NCI-H446 (cell line): ENCODE data around the gene DAG1.

Experiments
- DNase-seq, 2 experiments: peaks; one replicate each; lab custom pipeline; 2025; lab: John Stamatoyannopoulos, UW

Gene DAG1

DNA sequence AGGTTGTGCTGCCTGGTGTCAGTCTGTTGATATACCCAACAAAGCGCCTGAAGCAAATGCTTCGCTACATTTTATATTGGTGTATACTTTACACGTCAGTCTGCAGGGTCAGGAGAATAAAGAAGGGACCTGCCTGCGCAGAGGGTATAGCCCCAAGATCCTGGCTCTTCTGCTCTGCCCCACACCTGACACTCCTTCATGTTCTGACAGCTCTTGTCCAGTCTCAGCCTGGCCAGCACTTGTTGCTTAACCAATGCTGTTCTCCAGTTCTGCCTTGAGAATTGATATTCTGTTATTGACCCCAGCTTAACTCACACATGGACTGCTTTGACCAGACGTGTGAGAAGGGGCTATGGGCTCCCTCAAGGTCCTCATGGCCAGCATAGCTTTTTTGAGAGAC is 48.4 kb downstream of the DAG1 start:
- DNase-seq: no peak

DNA sequence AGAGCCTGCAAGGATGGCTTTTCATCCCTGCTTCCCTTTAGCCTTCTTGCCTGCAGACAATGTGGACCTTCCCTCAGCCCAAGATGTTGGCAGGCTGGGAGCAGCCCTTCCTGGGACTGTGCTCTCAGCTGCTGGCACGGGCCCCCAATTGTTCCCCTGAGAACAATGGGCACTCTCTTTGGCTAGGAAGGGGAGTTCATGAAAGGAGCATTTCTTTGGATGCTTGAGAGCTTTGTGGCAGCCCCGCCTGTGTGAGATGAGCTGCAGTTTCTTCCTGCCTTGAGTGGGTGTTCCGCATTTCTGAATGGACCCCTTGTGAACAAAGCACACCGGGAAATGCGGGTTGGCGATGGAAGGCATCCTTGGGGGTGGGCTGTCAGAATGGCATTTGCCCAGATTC is 49.2 kb downstream of the DAG1 start:
- no peak for DNase-seq

DNA sequence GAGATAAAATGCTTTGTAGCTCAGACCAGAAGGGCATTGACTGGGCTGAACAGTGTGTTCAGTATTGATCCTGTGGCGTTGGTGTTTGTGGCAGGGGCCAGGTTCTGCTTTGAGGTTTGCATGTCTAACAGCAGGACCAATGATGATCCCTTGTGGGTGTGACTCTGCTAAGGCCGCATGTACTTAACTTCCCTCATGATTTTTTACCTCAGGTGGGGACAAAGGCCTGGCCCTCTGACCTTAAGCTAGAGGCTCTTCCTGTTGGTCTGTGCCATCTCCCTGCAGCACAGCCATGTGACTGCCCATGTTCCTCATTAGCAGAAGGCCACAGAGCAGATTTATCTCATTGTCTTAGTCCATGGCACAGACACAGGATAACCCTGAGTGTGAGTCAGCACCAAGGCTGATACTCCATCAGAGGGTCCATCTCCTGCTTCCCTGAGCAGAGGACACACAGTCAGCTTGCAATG is 49.9 kb downstream of the DAG1 start:
- DNase-seq: no peak

- DNase-seq: no peak
Measured at GRCh38 chr3:49523756-49524747, 54.0 kb downstream of the DAG1 start.

DNA sequence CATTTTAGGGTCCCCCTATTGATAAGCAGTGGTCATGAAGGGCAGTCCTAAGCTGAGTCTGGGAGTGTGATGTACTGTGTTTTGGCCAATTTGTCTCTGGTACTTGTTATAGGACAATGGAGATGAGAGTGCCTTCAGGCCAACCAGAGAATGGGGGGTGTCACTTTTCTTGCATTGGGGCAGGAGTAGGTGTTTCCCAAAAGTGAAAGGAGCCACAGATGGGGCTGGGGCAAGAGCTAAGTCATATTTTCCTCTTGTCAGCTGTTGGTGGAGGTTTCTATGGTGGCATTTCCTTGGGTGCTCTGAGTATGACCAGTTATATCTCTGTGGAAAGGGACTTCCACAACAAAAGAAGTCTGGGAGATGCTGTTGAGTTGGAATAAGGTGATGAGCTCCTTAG is 59.5 kb downstream of the DAG1 start:
- DNase-seq: no peak

- DNase-seq: no peak
Measured at GRCh38 chr3:49530231-49530630, 60.2 kb downstream of the DAG1 start.

DNA sequence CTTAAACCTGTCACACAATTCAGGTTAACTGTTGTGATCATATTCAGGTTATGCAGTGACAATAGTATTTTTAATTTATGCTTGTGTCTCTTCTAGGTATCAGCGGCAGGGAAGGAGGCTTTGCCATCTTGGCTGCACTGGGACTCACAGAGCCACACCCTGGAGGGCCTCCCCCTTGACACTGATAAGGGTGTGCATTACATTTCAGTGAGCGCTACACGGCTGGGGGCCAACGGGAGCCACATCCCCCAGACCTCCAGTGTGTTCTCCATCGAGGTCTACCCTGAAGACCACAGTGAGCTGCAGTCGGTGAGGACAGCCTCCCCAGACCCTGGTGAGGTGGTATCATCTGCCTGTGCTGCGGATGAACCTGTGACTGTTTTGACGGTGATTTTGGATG is 60.6 kb downstream of the DAG1 start:
- no peak for DNase-seq

- no peak for DNase-seq
Measured at GRCh38 chr3:49531218-49531617, 61.2 kb downstream of the DAG1 start.

- no peak for DNase-seq
Measured at GRCh38 chr3:49531715-49532114, 61.6 kb downstream of the DAG1 start.

GRCh38 chr3:49533031-49533430 is 63.0 kb downstream of the DAG1 start:
- no peak for DNase-seq

GRCh38 chr3:49533786-49534519 is 63.9 kb downstream of the DAG1 start:
- no peak for DNase-seq

DNA sequence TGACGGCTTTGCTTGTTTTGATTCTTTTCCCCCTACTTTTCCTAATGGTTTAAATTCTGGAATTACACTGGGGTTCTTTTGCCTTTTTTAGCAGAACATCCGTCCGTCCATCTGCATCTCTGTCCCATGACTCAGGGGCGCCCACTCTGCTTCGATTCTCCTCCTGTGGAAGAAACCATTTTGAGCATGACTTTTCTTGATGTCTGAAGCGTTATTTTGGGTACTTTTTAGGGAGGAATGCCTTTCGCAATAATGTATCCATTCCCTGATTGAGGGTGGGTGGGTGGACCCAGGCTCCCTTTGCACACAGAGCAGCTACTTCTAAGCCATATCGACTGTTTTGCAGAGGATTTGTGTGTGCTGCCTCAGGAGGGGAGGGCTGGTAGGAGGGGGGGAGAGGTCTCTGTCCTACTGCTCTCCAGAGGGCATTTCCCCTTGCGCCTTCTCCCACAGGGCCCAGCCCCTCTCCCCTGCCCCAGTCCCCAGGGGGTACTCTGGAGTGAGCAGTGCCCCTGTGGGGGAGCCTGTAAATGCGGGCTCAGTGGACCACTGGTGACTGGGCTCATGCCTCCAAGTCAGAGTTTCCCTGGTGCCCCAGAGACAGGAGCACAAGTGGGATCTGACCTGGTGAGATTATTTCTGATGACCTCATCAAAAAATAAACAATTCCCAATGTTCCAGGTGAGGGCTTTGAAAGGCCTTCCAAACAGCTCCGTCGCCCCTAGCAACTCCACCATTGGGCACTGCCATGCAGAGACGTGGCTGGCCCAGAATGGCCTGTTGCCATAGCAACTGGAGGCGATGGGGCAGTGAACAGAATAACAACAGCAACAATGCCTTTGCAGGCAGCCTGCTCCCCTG is 64.7 kb downstream of the DAG1 start:
- no peak for DNase-seq

GRCh38 chr3:49535971-49536874 is 66.2 kb downstream of the DAG1 start:
- DNase-seq: no peak

DNA sequence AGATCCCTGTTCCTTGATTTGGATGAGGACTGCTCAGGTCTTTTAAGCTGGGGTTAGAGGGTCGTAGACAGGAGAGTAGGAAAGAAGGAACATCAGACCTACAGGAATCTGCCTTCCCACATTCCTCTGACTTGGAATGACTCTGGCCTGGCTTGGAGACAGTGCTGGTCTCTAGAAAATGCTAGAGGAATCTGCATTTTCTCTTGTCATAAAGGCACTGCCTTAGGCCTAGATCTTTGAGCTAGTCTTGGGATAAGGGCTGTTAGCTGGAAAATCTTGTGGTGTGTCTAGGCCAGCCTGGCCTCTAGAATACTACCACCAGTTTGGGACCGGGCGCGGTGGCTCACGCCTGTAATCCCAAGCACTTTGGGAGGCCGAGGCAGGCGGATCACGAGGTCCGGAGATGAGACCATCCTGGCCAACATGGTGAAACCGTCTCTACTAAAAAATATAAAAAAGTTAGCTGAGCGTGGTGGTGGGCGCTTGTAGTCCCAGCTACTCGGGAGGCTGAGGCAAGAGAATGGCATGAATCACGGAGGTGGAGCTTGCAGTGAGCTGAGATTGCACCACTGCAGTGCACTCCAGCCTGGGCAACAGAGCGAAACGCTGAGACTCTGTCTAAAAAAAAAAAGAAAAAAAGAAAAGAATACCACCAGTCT is 66.9 kb downstream of the DAG1 start:
- no peak for DNase-seq

DNA sequence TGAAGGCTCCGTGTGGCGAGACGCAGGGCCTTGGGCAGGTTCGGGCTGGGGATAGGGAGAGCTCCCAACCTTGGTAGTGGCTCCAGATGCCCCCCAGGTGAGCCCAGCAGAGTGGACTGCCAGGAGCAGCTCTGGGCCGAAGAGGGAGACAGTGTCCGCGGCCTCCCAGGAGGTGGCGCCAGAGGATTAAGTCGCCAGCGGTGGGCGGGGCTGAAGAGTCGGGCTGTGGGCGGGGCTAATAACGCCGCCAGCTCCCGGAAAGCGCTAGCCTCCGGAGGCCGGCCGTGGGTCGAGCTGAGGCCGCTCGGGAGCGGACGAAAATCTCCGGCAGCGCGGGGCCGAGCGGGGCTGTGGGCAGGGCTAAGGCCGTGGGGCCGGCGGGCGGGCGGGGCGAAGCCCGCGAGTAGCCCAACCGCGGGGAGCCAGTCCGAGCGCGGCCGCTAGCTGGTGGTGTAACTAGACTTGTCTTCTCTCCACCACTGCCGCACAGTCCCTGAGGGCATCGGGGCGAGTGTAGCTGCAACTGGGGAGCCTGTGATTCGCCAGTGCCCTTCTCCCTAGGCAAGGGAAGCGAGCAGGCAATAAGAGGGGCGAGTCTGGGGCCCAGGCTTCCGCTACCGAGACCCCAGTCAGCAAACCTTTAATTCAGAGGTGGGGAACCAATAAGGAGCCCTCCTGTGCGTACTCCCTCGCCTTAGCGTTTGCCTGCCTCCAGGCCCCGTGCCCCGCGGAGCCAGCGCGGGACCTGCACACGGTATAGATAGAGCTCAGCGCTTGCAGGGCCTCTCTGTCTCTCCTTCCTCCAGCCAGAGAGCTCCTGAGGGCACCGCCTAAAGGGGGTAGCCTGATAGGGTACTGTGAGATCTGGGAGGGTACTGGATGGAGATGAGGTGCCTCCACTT is 69.8 kb downstream of the DAG1 start:
- DNase-seq: peak; percentile 75 to 85

GRCh38 chr3:49552087-49552486 is 82.0 kb downstream of the DAG1 start:
- no peak for DNase-seq

DNA sequence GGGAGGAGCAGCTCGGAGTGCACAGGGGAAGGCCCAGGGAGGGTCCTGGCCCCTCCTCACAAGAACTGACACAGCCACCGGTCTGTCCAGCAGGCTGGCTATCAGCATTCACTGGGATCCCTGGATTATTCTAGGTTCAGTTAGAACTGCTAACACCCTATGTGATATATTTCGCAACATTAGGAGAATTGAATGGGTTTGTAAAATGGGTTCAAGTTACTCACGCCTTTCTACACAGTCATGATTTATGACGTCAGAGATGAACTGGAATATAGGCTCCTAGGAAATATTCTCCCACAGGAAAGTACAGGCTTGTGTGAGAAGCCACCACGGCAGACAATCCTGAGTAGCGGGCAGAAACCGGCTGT is 83.2 kb downstream of the DAG1 start:
- no peak for DNase-seq

DNA sequence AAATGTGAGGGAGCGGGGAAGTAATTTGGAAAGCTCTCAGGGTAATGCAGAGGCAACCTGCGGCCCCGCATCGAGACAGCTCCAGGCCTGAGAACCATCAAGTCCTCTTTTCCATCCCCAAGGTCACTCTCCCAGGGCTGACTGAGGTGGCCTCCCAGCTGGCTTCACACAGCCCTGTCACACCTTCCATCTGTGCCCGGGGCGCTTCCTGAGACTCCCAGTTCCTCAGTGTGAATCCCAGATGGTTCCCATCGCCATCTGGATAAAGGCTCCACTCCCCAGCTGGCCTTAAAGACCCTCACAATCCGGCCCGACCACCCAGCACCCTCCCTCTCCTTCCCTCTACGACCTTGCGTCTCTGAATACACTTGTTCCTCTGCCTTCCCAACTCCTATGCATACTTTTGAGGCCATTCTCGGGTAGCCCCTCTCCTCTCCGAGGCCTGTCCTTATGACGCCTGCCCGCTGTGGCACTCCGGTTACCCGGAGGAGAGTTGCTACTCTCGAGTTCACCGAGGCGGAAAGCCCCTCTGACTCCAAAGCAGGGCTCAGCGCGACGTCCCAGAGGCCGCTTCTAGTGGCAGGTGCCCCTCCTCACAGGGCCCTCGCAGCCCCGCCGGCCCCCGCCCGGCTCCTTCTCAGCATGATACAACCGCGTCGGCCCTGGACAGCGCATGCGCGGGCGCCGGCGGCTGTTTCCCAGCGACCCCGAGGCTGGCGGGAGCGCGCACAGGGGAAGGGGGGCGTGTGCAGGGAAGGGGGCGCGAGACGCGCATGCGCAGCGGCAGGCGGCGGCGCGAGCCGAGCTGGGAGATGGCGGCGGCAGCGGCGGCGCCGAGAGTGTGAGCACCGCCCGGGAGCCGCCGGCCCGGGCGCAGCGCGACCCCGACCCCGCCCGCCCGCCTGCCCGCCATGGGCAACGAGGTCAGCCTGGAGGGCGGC is 83.9 kb downstream of the DAG1 start, which contains the start of gene BSN:
BSN (plus strand) TSS at position 786 of the 941 bp plus-strand sequence; CDS start at position 912, 126 bp downstream.
- peak; percentile 73 to 91 for DNase-seq
